ENCODE measurements around the gene JADE2. TPM values are rescaled to one million over a fixed set of nuclear protein-coding genes. Genes with fewer than 3 reads are reported as not detected.

Gene JADE2
- polyA plus RNA-seq, 3 donors: 2.1 to 10.2 (median 3.1) TPM

- Histone ChIP-seq H3K79me2 (ENCODE audit: insufficient read depth, low read length) (no peaks in the 10 kb centered on the region), H3K36me3 (replicated peaks in 1 of 2; ENCODE audit: control insufficient read depth in 1 of 2, insufficient read depth in 2 of 2, low read length in 2 of 2) (peaks cover 37 to 81% of the 10 kb centered on the region in 2 donors), H3K27me3 (ENCODE audit: control insufficient read depth in 2 of 2, insufficient read depth in 2 of 2, low read length in 2 of 2) (no peaks in the 10 kb centered on the region), H3K4me3 (replicated peaks in 1 of 3; ENCODE audit: low read depth in 2 of 3, low read length in 3 of 3) (no peak overlapping the region), H3K27ac (ENCODE audit: low read depth in 1 of 2, low read length in 2 of 2) (peak overlapping the region in 1 of 2 donors; percentile 14), H4K20me1 (ENCODE audit: insufficient read depth, low read length) (peaks cover 6% of the 10 kb centered on the region), H2AFZ (ENCODE audit: insufficient read depth, low read depth, low read length, poor library complexity, severe bottlenecking) (no peak overlapping the region), H3K9me3 (replicated peaks in 1 of 2; ENCODE audit: control insufficient read depth in 1 of 2, insufficient read depth in 1 of 2, low read length in 2 of 2) (no peaks in the 10 kb centered on the region), H3K4me2 (replicated peaks; ENCODE audit: extremely low read depth, low read length, poor library complexity, severe bottlenecking) (no peak overlapping the region), H3K4me1 (ENCODE audit: control insufficient read depth in 1 of 2, insufficient read depth in 2 of 2, low read length in 2 of 2) (peaks cover 17 to 21% of the 10 kb centered on the region in 2 donors), H3K9ac (ENCODE audit: insufficient read depth, low read length, poor library complexity, severe bottlenecking) (no peak overlapping the region)
- Mint-ChIP-seq H3K36me3 (peaks cover 55 to 64% of the 10 kb centered on the region in 2 donors), H3K4me3 (no peak overlapping the region), H3K27me3 (ENCODE audit: low read depth in 3 of 3) (peaks cover 0 to 8% (median 2%) of the 10 kb centered on the region in 3 donors), H3K27ac (peak overlapping the region in 4 of 7 donors; percentile 15 to 82 (median 72)), H3K9me3 (no peaks in the 10 kb centered on the region), H3K4me1 (peaks cover 18% of the 10 kb centered on the region)
- intact Hi-C loops (cut with micrococcal nuclease): loop anchor here in 1 of 2 donors (10.0 kb wide), 1 partner anchor 155 kb away; the partner anchor contains the start of gene CDKN2AIPNL
- WGBS (ENCODE audit: insufficient coverage): 93% methylated on average over 6 of the region's 6 CpGs
- TF ChIP-seq CTCF (IDR thresholded peaks at IDR 0.05): no peak
- DNase-seq: no peak
Measured at GRCh38 chr5:134569758-134570364, 44.4 kb downstream of the JADE2 start.

GRCh38 chr5:134570365-134570758 lies 44.9 kb downstream of the JADE2 start:
- Histone ChIP-seq H2AFZ (ENCODE audit: insufficient read depth, low read depth, low read length, poor library complexity, severe bottlenecking) (no peak overlapping the region), H3K4me3 (replicated peaks in 1 of 3; ENCODE audit: low read depth in 2 of 3, low read length in 3 of 3) (no peak overlapping the region), H3K27me3 (ENCODE audit: control insufficient read depth in 2 of 2, insufficient read depth in 2 of 2, low read length in 2 of 2) (no peaks in the 10 kb centered on the region), H3K4me1 (ENCODE audit: control insufficient read depth in 1 of 2, insufficient read depth in 2 of 2, low read length in 2 of 2) (peaks cover 17 to 21% of the 10 kb centered on the region in 2 donors), H3K9ac (ENCODE audit: insufficient read depth, low read length, poor library complexity, severe bottlenecking) (no peak overlapping the region), H3K9me3 (replicated peaks in 1 of 2; ENCODE audit: control insufficient read depth in 1 of 2, insufficient read depth in 1 of 2, low read length in 2 of 2) (no peaks in the 10 kb centered on the region), H3K36me3 (replicated peaks in 1 of 2; ENCODE audit: control insufficient read depth in 1 of 2, insufficient read depth in 2 of 2, low read length in 2 of 2) (peaks cover 42 to 81% of the 10 kb centered on the region in 2 donors), H3K4me2 (replicated peaks; ENCODE audit: extremely low read depth, low read length, poor library complexity, severe bottlenecking) (no peak overlapping the region), H4K20me1 (ENCODE audit: insufficient read depth, low read length) (peaks cover 6% of the 10 kb centered on the region), H3K27ac (ENCODE audit: low read depth in 1 of 2, low read length in 2 of 2) (no peak overlapping the region), H3K79me2 (ENCODE audit: insufficient read depth, low read length) (no peaks in the 10 kb centered on the region)
- no peak overlapping the region for H3K4me3 Mint-ChIP-seq
- H3K27me3 Mint-ChIP-seq (ENCODE audit: low read depth in 3 of 3): peaks cover 0 to 8% (median 2%) of the 10 kb centered on the region in 3 donors
- WGBS (ENCODE audit: insufficient coverage): 93% methylated on average over 9 of the region's 9 CpGs
- H3K36me3 Mint-ChIP-seq: peaks cover 57 to 69% of the 10 kb centered on the region in 2 donors
- peaks cover 18% of the 10 kb centered on the region for H3K4me1 Mint-ChIP-seq
- DNase-seq: no peak
- intact Hi-C loops (cut with micrococcal nuclease): loop anchor here in 1 of 2 donors (10.0 kb wide), 1 partner anchor 156 kb away; the partner anchor contains the start of gene CDKN2AIPNL
- H3K9me3 Mint-ChIP-seq: no peaks in the 10 kb centered on the region
- TF ChIP-seq CTCF (IDR thresholded peaks at IDR 0.05): no peak
- H3K27ac Mint-ChIP-seq: peak overlapping the region in 4 of 7 donors; percentile 15 to 73 (median 68)
